Measurements from ENCODE around the gene RASAL1.

DNA sequence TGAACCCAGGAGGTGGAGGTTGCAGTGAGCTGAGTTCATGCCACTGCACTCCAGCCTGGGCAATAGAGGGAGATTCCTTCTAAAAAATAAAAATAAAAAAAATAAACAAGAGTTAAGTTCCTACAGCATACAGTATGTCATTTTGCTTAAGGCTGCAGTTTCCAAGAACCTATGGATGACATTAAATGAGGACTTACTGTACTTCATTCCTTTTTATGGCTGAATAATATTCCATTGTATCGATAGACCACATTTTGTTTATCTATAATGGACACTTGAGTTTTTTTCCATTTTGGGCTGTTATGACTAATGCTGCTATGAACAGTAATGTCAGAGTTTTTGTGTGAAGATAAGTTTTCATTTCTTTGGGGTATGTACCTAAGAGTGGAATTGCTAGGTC is 17.4 kb downstream of the RASAL1 start:
- no peak for TF ChIP-seq GATA3 (IDR thresholded peaks at IDR 0.05; ENCODE audit: low read depth, low read length)
- no peak for TF ChIP-seq GATA2 (IDR thresholded peaks at IDR 0.05; ENCODE audit: low read depth, low read length)

Measured in SH-SY5Y (cell line).